ENCODE measurements around the gene RAX2.

- no peak for TF ChIP-seq ZSCAN29 (CRISPR knock-in tag; conservative IDR thresholded peaks at IDR 0.05)
- TF ChIP-seq ELF1 (CRISPR knock-in tag; IDR thresholded peaks at IDR 0.05) = no peak
- no peak for TF ChIP-seq REST (IDR thresholded peaks at IDR 0.05; ENCODE audit: borderline replicate concordance in 1 of 2, low read depth in 1 of 2, low read length in 2 of 2)
- no peak for TF ChIP-seq CC2D1A (CRISPR knock-in tag; IDR thresholded peaks at IDR 0.05)
- TF ChIP-seq YY1 (IDR thresholded peaks at IDR 0.05; ENCODE audit: insufficient read depth, insufficient replicate concordance, low read depth, low read length) = no peak
- no peak for TF ChIP-seq HMGA1 (CRISPR knock-in tag; conservative IDR thresholded peaks at IDR 0.05)
Measured at GRCh38 chr19:3818918-3819317, 46.9 kb upstream of the RAX2 start.
